Left renal cortex interstitium (tissue), 4 donors: Measurements from ENCODE around the gene CALML6. TPM values are rescaled to one million over a fixed set of nuclear protein-coding genes. Genes with fewer than 3 reads are reported as not detected.

Experiments
- DNase-seq, 4 donors: peaks; one replicate each; pipeline ENCODE4 v3.0.0-alpha.2; 2013; ENCODE audit warnings: low read depth in 4 of 4, low spot score in 2 of 4, missing footprints in 1 of 4
- polyA plus RNA-seq, 4 donors: library from polyadenylated mRNA; unstranded; fragments of 120-200 nt; gene quantifications; one replicate each; pipeline ENCODE4 v1.2.1, GENCODE V29; 2013; ENCODE audit not compliant: insufficient read length in 4 of 4

The CALML6 gene
- polyA plus RNA-seq, 4 donors = 0.27 to 1.4 (median 0.70) TPM

GRCh38 chr1:1941211-1941841 is 26.3 kb downstream of the CALML6 start:
- DNase-seq = no peak

GRCh38 chr1:1941868-1942752 is 27.1 kb downstream of the CALML6 start:
- DNase-seq = no peak

DNA sequence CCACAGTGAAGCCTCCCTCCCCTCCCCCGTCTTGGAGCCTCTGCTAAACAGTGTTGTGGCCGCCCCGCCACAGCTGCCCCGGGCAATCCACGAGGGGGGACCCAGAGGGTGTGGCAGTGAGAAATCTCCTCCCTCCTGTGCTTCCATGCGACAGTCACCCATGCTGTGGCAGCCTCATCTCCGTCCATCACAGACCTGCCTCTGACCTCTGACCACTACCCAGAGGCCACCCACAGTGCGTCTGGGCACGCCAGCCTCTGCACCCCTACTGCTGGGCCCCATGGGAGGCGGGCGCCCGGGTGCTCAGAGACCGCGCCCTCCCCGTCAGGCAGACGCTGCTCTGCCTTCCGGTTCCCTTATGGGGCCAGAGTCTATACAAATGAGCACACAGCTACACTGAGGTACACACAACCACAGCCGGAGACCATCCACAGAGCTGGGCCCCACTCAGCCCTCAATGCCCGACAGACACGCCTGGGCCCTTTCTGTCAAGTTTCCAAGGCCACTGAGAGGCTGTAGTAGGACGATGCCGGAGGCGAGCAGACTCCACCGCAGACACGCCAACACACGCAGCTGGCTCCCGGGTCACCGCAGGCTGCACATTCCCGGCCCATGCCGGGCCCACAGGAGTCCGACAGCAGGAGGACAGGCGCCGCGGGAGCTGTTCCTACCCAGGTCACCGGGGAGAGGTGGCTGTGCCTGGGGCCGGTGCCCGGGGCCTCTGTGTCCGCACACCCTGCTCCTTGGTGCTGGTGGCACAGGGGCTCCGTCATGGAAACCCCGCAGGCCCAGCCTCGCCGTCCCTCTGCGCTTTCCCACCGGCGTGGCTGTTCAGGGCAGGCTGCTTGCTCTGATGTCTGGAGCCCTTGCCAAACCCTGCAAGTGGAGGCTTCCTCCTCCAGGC is 27.9 kb downstream of the CALML6 start:
- no peak for DNase-seq

DNA sequence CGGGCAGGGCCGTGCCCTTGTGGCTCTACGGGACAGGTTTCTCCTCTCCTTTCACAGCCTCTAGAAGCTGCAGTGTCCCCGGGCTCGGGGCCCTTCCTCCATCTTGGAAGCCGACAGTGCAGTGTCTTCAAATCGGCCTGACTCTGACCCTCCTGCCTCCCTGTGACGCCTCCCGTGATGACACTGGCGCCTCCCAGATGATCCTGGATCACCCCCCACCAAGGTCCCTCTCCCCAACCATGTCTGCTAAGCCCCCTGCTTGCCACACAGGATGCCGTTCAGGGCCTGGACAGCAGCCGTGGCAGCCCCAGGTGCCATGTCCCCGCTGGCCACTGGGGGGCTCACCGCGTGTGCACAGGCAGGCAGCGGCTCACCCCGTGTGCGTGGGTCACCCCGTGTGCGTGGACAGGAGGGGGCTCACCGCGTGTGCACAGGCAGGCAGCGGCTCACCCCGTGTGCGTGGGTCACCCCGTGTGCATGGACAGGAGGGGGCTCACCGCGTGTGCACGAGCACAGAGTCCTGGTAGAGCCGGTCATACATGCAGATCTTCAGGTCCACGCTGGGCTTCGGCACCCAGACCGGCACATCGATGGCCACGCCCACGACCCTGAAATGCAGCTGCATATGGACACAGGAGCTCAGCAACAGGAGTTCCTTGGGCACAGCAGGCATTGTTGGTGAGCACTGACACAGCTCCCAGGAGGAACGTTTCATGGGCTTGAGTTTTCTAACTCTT is 28.9 kb downstream of the CALML6 start:
- no peak for DNase-seq

- no peak for DNase-seq
Observed at GRCh38 chr1:1945782-1946393, 30.8 kb downstream of the CALML6 start.

GRCh38 chr1:1946540-1946939 is 31.5 kb downstream of the CALML6 start:
- DNase-seq = no peak

DNA sequence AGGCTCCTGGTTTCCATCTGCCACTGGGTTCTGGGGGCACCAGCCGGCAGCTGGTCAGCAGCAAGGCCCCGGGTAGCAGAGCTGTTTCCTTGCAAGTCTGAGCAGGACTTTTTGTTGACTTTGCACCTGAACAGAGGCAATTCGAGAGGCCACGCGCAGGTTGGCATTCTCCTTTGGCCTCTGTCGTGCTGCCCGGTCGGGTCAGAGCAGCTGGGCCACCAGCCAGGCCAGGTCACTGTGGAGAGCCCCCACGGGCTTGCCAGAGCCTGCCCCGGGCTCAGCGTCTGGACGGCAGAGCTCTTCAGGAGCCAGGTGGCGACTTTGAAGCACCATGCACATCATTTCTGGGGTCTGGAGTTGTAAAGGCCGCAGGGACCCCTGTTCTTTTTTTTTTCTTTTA is 32.4 kb downstream of the CALML6 start:
- no peak for DNase-seq

GRCh38 chr1:1948783-1949182 is 33.7 kb downstream of the CALML6 start:
- DNase-seq = no peak

DNA sequence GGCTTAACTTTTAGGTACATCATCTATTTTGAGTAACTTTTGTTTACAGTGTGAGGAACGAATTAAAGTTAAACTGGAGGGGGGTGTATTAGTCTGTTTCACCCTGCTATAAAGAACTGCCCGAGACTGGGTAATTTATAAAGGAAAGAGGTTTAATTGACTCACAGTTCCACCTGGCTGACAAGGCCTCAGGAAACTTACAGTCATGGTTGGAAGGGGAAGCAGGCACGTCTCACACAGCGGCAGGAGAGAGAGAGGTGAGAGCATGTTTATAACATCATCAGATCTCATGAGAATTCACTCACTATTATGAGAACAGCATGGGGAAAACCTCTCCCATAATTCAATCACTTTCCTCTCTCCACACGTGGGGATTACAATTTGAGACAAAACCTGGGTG is 35.9 kb downstream of the CALML6 start:
- DNase-seq = no peak

GRCh38 chr1:1954015-1954414 is 39.0 kb downstream of the CALML6 start:
- DNase-seq = no peak

- no peak for DNase-seq
Observed at GRCh38 chr1:1954831-1955441, 39.9 kb downstream of the CALML6 start.

- no peak for DNase-seq
Observed at GRCh38 chr1:1955621-1956094, 40.6 kb downstream of the CALML6 start.

DNA sequence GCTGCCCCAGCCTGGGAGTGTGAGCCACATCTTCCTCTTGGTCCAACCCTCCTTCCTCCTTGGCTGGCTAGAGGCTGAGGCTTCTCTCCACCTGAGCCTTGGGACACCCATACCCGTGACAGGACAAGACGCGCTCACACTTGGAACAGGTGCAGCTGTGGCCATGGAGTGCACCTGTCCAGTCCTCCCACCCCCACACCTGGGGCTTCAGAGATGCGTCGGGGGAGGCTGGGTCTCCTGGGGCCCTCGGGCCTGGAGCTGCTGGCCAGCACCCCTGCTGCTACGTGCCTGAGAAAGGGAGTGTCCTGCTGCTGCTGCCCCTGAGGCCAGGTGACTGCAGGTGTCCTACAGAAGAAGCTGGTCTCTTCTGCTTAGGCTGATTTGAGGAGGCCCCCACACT is 41.0 kb downstream of the CALML6 start:
- no peak for DNase-seq

GRCh38 chr1:1956586-1957532 is 41.8 kb downstream of the CALML6 start:
- no peak for DNase-seq

DNA sequence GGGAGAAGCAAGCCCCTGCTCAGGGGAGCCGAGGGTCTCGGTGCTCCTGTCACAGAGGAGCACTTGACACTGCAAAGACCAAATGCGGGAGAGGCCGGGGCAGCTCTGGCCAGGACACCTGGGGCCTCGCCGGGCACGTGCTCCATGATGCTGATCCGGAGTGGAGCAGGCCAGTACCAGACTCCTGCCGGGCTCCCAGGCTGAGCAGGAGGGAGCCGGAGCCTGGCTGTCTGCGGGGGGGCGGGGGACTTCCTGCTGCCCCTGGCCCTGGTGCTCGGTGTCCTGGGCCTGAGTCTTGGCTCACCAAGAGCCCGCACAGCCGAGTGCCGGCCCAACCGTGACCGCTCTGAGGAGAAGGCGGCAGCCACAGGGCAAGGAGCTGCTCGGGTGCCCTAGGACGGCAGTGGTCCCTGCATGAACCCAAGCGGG is 42.5 kb downstream of the CALML6 start:
- no peak for DNase-seq

- DNase-seq = no peak
Observed at GRCh38 chr1:1958071-1958541, 43.0 kb downstream of the CALML6 start.

DNA sequence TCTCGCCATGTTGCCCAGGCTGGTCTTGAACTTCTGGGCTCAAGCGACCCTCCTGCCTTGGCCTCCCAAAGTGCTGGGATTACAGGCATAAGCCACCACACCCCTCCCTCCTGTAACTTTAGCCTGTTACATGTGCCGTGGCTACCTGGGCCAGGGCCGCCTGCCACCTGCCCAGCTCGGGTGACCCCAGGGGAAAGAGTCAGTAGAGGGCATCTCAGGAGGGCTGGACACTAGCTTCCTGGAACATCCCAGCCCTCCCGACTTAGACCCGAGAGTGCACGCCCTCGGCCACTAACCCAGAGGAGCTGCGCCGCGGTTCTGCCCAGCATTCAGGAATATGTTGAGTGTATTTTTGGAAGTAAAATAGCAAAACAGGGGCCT is 44.4 kb downstream of the CALML6 start:
- DNase-seq = no peak

- DNase-seq = peak in 3 of 4 donors; percentile 45 to 75 (median 46)
Observed at GRCh38 chr1:1959840-1960479, 44.9 kb downstream of the CALML6 start.
